Stimulated activated naive CD4-positive, alpha-beta T cell treated with Interleukin-2 at 50 U/mL for 16 hours (primary cell): ENCODE results near the gene NSUN6.

ENCODE experiments used
- DNase-seq: peaks from one replicate; lab custom pipeline; 2025; lab: John Stamatoyannopoulos, UW

The NSUN6 gene, protein sequence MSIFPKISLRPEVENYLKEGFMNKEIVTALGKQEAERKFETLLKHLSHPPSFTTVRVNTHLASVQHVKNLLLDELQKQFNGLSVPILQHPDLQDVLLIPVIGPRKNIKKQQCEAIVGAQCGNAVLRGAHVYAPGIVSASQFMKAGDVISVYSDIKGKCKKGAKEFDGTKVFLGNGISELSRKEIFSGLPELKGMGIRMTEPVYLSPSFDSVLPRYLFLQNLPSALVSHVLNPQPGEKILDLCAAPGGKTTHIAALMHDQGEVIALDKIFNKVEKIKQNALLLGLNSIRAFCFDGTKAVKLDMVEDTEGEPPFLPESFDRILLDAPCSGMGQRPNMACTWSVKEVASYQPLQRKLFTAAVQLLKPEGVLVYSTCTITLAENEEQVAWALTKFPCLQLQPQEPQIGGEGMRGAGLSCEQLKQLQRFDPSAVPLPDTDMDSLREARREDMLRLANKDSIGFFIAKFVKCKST

DNA sequence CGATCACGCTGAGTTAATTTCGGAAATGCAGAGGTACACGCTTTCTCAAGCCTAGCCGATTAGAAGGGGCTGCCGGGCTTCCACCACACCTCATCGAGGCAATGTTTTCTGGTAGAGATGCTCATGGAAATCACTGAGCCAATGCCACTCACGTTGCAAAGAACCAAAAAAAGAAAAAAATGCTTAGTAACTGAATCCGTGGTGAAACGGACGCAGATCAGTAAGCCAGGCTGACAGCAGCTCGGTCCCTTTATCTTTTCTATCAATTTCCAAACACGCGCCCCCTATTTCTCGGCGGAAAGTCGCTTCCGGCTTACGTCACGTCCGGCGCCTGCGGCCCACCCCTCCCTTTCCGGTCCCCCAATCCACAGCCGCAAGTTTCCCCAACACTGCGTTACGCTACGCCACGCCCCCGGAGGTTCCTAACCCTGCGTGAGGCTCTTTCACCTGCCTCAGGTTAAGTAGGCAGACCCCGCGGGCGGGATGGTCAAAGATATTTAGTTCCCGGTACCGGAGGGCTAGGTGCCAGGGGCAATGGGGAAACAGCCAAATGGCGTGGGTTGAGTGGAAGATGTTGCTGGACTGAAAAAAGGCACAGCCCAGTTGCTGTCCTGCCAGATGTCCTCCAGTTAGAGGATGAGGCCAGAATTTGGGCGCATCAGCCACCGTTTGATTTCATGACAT, at the start of gene NSUN6:
Gene NSUN6 (minus strand): TSS at position 264 of the 684 bp plus-strand sequence. CDS start 384 bp downstream, outside the sequence.
- peak; percentile 91 for DNase-seq

DNA sequence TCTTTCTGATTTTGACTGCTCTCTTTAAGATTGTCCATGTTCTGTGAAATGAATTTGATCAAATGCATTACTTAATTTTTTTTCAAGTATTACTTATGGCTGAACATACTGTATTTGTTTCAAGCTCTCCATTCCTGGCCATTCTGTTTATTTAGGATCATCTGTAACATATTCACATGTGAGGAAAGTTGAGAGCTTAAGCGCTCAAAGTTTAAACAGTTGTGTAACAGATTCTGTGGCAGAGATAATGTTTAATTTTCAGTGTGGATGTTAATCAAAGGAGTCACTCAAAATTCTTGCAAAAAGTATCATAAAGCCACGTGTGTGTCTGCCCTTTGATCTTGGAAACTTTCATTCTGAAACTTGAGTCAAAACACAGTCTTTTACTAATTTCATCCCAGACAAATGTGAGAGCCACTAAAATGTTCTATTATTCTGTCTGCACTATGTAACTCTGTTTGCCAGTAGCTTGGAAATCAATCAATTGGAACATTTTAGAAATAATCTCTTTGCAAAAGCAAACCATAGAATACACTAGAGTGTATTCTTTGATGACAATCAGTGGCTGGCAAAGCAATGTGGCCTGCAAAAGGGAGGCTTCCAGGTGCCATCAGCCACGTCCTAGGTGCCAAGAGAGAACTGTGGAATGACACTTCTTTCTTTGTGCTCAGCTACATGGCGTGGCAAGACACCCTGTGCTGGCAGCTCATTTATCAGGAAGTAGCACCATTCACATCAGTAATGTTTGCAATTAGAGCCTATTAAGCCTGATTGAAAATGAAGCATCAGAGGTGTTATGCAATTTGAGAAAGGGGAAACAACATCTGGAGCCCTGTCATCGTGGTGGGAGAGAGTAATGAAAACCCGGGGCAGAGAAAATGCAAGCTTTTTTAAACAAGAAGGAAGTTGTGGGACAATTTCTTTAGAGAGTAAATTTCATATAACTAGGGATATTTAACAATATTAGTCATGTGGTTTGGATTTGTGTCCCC, 48.8 kb upstream of the NSUN6 start:
- no peak for DNase-seq

DNA sequence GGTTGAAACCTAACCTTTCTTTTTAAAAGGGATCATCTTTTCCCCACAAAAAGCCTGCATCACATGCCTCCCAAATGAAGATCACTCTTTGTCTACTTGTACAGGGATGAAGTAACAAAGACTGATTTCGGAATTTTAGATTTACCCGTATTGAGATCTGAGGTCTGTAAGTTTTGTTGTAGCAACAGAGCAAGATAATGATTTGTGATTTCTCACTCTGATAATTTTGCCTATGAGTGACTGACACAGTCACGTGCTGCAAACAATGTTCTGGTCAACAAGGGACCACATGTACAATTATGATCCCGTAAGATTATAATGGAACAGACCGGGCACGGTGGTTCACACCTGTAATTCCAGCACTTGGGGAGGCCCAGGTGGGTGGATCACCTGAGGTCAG, 39.2 kb upstream of the NSUN6 start:
- DNase-seq: no peak

DNA sequence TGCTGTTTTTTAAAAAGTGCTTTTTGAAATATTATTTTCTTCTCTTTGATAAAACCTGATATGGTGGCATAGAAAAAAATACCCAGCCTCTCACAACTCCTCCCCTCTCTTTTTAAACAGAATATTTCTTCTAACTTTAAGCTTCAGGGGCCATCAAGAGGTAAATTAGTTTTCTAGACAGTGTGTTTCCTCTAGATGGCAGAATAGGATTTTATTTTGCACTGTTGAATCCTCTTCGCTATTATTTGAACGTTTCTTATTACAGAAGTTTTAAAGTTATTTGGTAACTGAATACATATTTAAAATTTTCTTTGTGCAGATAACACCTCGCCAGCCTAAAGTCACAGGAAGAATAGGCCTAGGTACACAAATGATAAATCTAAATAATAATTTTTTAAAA, 38.1 kb upstream of the NSUN6 start:
- no peak for DNase-seq

DNA sequence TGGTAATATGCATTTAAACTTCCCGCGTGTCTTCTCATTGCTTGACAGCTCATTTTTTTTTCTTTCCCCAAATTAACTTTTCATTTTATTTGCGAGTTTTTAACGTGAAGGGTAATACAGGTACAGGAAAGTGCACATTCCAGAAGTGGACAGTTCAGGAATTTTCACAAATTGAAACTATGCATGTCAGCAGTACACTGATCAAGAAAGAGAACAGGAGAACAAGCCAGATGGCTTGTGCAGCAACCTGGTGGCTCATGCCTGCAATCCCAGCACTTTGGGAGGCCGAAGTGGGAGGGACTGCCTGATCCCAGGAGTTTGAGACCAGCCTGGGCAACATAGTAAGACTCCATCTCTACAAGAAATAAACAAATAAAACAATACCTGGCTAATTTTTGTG, 36.3 kb upstream of the NSUN6 start:
- no peak for DNase-seq

DNA sequence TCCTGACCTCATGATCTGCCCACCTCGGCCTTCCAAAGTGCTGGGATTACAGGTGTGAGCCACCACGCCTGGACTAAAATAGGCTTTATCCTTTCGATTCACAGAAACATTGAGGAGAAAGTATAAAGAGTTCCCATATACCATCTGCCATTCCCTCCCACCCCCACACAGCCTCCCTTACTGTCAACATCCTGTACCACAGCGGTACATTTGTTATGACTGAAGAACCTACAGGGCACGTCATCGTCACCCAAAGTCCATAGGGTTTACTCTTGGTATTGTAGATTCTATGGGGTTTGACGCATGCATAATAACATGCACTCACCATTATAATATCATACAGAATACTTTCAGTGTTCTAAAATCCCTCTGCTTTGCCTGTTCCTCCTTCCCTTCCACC, 35.8 kb upstream of the NSUN6 start:
- DNase-seq: no peak

DNA sequence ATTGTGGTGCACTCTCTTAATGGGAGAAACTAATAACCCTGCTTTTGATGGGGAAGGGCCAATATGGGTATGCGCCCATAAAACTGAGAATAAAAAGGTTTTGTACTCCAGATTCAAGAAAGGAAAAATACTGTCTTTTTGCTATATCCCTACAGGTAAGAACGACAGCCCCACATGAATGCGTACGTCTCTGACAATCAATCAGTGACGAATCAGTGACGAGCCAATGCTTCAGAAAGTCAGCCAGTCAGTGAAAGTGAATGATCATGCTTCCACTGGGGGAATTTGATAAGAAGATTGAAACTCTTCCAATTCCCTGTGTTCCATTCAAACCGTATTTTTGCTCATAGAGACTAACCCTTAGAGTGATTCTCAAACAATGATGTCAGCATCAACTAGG, 34.2 kb upstream of the NSUN6 start:
- no peak for DNase-seq

DNA sequence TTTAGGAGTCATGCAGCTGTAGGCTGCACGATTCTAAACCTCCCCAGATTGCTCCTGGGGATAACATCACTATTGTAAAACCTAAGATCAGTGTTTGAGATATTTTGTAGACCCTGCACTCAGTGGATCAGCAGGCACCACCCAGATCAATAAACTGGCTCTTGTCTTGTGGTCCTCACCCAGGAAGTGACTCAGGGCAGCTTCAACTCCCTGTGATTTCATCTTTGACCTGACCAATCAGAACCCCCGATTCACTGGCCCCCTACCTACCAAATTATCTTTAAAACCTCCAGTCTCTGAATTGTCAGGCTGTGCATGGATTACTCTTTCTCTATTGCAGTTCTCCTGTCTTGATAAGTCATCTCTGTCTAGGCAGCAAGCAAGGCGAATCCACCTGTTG, 33.6 kb upstream of the NSUN6 start:
- no peak for DNase-seq

DNA sequence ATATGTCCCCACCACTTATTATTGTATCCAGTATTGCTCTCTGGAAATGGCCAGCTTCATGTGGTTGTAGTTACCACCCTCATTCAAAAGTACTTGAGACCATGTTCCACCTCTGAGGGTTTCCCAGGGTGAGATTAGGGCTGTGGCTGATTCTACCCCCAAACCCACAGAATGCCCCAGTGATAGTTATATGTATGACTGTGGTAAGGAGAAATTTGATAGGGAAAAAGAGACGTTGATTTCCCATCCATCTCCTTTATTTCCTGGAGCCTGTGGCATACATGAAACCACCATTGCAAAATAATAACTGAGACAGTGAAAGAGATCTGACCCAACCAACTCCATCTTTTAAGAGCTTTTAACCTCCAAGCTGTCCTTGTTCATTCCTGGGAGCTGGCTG, 33.0 kb upstream of the NSUN6 start:
- DNase-seq: no peak

DNA sequence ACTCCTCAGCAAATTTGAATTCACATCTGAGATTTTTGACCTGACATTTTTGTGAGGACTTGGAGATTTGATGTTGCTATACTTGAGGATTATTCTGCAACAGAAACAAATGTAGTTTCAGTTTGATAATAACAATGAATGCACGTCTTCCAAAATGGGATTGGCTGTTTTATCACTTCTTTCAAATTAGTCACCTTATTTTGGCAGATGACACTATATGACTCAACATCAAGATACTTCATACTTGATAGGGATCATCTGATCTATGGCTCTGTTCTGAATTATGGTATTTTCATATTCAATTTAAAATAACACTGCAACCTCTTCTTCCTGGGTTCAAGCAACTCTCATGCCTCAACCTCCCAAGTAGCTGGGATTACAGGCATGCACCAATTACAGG, 32.0 kb upstream of the NSUN6 start:
- no peak for DNase-seq

DNA sequence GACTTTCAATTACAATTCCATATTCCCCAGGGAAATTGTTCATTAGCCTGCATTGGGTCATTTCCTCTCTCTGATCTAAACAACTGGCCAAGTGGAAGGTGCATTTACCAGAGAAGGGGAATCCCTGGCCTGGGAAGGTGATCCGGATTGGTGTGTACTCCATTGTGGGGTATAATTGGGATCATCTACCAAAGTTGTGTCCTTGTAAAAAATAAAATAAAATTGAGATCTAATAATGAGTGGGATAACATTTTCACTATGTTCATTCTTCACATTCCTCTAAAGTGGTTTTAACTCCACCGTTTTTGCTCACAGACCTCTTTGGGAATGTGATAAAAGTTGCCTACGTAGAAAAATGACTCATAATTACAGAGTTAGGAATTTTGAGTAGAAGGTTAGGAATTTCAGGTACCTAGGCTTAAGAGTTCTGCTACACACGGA, 30.6 kb upstream of the NSUN6 start:
- no peak for DNase-seq

DNA sequence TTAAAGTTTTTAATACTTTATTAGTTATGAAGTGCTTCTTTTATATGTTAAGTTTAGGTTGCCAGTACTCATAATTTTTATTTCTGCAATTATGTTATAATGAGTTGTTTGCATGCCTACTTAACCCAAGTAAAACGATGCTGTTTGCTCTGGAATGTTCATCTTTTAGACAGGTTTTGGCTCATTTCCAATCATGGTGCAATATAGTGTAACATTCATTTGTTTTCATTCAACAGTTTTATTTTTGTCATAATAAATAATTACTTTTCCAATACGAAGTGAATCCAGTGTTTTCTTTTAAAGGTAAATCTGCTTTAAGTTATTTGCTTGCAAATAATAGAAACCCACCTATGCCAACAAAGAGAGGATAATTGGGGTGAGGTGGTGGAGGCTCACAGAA, 30.0 kb upstream of the NSUN6 start:
- DNase-seq: no peak

DNA sequence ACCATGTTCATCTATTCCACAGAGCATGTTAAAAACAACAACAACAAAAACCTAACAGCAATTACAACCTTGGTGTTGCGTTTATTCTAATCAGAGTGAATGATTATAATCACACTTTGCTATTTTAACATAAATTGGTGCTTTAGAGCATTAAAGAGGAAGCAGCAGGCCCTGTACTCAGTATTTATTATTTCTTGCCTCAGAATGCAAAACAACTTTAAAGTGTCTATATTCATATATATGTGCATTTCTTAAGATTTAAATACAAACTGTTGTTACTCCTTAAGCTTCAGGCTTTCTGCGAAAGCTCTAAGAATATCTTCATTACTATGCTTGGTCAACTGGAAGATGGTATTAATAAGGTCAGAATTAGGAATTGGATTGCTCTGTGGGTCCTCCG, 29.4 kb upstream of the NSUN6 start:
- DNase-seq: no peak

DNA sequence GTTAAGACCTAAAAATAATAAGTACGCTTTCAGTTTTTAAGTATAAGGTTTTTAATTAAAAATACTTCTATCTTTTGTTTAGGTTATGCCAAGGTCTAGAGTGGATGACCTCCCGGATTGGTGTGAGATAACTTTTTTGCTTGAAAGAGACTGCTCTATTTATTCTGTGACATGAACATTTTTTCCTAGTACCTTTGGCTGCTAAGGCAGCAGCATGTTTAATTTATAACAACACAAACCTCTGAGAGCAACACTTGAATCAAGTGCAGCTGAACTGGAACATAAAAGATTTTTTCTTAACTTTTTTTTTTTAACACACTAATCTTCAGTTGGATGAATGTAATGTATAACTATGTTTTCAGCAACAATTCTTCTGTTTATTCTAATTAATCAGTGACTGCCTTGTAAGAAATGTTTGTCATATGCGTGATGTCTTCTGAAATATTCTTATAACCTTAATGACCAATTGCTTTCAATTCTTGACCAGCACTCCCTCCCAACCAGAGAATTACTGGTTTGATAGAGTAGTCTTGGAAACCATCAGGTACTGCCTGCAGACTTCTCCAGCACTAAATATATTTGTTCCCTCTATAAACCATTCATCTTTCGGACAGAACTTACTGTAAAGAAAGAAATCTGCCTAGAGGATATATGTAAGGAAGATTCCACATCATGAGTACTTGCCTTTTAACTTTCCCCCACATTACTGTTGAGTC, 23.9 kb upstream of the NSUN6 start:
- no peak for DNase-seq

DNA sequence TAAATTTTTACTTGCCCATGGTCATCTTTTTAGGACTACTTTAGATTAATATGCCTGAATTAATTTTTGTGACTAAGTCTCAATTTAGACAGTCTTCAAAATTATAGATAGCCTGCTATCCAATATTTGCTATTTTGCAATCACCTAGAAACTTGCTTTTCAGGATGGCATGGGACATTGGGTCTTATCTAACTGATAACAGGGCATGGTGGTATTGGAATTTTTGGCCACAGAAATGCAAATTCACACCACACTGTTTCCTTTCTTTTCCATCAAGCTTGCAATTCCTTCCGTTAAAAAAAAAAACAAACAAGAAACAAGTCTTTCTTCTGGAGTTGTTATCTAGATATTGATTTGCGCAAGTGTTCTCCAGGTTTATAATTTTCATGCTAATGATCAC, 16.6 kb upstream of the NSUN6 start:
- DNase-seq: no peak

DNA sequence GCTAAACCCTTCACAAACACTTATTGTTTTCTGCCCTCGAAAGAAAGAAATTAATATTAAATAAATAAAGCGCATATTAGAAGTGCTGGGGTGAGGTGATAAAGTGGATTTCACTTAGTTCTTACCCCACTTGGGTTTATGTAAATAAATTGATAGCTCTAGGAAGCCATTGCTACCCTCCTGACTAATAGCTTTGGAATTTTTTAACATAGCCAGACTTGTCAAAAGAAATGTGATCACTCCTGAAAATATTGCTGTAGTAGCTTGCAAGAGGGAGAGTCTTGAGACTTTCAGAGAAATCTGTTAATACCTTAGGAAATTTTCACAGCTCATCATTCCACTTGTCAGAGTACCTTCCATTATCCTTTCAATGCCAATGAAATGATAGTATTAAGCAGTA, 15.4 kb upstream of the NSUN6 start:
- DNase-seq: no peak

DNA sequence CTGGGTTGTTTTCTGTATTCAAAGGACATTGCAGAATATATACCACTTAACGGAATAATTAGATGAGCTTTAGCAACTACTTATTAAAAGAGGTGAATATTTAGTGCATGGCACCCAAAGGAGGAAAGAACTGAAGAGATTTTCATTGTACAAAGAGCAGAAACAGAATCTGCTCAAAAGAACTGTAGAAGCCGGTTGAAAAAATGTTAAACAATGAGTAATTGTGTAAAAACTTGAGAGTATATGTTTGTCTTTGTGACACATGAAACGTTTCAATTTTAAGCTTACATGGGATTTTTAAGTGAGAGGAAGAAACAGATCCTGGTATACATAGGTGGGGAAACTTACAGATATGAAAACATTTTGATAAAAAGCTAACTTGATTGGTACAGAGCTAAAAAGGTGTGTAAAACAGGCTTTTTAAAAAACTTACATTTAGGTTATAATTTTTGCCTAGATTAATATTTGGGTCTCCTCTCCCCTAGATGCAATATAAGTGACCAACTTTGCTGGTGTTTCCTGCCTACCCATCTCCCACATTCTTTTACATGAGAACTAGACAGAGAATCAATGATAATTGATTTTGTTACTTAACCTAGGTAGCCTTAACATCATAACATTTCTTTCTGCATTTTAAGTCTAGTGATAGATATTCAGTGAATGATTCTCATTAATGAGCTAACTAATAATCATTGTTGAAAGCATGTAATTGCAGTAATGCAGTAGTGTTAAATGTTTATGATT, 14.6 kb upstream of the NSUN6 start:
- no peak for DNase-seq

DNA sequence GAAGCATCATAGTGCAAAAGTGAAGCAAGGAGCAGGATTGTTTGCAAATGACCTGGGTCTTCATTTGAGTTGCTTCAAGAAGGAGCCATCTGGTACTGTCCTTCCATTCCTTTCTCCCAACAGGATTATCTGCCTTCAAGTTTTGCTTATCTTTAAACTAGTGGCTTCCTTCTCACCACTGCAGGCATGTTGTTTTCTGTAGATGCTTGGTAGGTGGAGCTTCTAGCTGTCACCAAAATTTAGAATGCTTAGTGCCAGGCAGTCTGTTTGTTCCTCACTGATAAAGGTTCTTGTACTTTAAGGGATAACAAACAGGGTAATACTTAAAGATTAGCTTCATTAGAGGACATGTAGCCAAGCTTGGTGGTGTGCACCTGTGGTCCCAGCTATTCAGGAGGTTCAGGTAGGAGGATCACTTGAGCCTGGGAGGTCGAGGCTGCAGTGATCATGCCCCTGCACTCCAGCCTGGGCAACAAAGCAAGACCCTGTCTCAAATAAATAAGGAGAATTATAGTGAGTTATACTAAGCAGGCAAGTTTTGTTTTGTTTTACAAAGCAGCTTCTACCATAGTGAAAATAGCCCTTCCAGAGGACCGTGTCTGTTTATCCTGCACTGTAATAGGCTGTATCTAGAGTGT, 13.6 kb upstream of the NSUN6 start:
- DNase-seq: no peak

DNA sequence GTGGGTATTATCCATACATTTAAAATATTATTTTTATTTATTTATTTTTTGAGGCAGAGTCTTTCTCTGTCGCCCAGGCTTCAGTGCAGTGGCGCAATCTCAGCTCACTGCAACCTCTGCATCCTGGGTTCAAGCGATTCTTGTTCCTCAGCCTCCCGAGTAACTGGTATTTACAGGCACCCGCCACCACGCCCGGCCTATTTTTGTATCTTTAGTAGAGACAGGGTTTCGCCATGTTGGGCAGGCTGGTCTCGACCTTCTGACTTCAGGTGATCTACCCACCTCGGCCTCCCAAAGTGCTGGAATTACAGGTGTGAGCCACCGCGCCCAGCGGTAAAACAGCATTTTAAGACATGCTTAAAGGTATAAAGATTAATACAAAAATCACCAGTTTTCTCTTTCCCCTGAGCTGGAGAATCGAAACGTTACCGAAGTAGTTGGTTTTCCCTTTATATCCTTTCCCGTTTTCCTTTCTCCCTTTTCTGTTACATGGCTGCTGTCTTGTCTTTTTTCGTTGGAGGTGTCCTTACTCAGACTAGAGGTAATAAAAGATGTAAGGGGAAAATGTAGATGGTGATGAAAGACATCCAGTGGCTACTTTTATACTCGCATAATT, 9.5 kb upstream of the NSUN6 start:
- DNase-seq: no peak
